Testis (tissue), 2 donors: Measurements from ENCODE around the gene QSOX2.

Source experiments
- CTCF ChIP-seq, 3 experiments: fragments of 450-650 bp in 2 of 3; fragments of 200-600 bp in 1 of 3; sonication (generic) in 1 of 3; IDR thresholded peaks; one replicate each; pipeline ENCODE4 v1.5.1; 2016 to 2019; ENCODE audit warnings: antibody characterized with exemption in 3 of 3, mild to moderate bottlenecking in 2 of 3, moderate library complexity in 1 of 3
- POLR2A ChIP-seq: fragments of 450-650 bp; IDR thresholded peaks from one replicate; pipeline ENCODE4 v1.6.1; 2017; ENCODE audit warnings: antibody characterized with exemption, mild to moderate bottlenecking, moderate library complexity

- TF ChIP-seq CTCF (IDR thresholded peaks at IDR 0.05) (no peak), POLR2A (no peak)
Observed at GRCh38 chr9:136254381-136255165, 9.0 kb upstream of the QSOX2 start.
